ENCODE results near the gene CARHSP1.

DNA sequence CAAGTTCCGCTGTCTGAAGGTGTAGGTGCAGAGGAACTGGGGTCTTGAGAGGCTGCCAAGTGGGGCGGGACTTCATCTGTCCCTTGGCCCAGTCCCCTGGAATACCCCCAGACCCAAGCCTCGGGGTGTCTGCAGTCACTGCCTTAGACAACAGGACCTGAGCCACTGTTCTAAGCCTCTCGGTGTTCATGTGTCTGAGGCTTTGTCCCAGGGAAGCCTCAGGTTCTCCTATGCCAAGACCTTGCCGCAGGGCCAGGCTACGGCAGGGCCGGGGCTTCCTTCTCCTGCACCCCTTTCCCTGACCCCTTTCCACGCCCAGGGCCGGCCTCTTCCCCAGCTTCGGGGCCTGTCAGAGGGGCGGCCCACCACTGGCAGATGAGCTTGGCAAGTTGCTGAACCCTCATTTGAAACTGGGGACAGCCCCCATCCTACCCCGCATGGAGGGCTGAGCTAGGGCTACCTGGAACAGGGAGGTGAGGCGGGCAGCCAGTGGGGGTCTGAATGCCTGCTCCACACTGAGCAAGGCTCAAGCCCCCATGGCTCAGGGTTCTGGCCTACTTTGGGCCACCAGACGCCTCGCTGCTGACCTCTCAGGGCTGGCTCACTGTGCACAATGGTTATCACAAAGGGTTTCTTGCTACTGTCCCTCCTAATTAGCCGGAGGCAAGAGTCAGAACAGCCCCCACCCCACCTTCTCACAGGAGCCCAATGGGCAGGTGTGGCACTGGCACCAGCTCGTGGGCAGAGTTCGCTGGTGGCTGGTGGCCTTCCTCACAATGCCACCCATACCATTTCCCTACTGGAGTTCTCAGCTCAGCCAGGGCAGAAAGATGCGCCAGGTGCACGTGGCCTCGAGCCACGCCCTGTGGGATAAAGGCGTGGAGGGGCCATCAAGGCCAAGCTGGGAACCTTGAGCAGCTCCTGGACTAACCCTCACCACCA lies 20.4 kb upstream of the CARHSP1 start:
- TF ChIP-seq CTCF (IDR thresholded peaks at IDR 0.05) (no peak), POLR2A (IDR thresholded peaks at IDR 0.05) (no peak)

Measured in prostate gland (tissue), 2 donors.